Lower leg skin (tissue), 3 donors: ENCODE measurements around the gene SMC1B.

Experiments used
- CTCF ChIP-seq, 3 donors: fragments of 450-650 bp; IDR thresholded peaks; one replicate each; pipeline ENCODE4 v1.5.1; 2016; ENCODE audit warnings: antibody characterized with exemption in 3 of 3, mild to moderate bottlenecking in 3 of 3, moderate library complexity in 2 of 3
- POLR2A ChIP-seq, 2 donors: fragments of 450-650 bp; IDR thresholded peaks; one replicate each; pipeline ENCODE4 v1.6.1; 2016 to 2017; ENCODE audit warnings: antibody characterized with exemption in 2 of 2, mild to moderate bottlenecking in 1 of 2, moderate library complexity in 1 of 2

- TF ChIP-seq CTCF (IDR thresholded peaks at IDR 0.05) = no peak
- no peak for TF ChIP-seq POLR2A (IDR thresholded peaks at IDR 0.05)
Observed at GRCh38 chr22:45331486-45331885, 81.9 kb downstream of the SMC1B start.
